Measurements from ENCODE around the gene TCEA3. TPM values are rescaled to one million over a fixed set of nuclear protein-coding genes. Genes with fewer than 3 reads are reported as not detected.

The TCEA3 gene
- total and polyA plus RNA-seq, 11 donors, result 21.5 to 87.3 (median 55.9) TPM

DNA sequence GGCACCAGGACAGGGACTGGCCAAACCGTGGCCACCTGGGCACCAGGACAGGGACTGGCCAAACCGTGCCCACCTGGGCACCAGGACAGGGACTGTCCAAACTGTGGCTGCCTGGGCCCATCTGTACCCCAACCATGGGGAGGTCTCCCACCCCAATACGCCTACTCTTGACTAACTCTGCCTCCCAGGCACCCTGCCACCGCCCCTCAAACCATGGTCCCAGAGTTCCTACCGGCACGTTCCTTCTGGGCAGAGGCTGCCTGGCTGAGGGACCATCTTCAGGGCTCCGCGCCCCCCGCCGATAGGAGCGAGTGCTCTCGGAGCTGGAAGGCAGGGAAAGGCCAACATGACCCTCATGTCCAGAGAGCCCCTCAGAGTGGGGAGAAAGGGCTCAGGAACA, 6.3 kb upstream of the TCEA3 start:
- Histone ChIP-seq H3K27ac (no peak overlapping the region), H3K27me3 (no peaks in the 10 kb centered on the region), H3K4me1 (no peaks in the 10 kb centered on the region), H3K9me3 (no peaks in the 10 kb centered on the region), H3K36me3 (peaks cover 0 to 71% (median 70%) of the 10 kb centered on the region in 9 donors), H3K4me3 (no peak overlapping the region)
- WGBS, 4 donors, result 95 to 100% (median 96%) methylated on average over 10 to 12 of the region's 12 CpGs
- TF ChIP-seq CTCF (IDR thresholded peaks at IDR 0.05) (no peak), POLR2A (IDR thresholded peaks at IDR 0.05) (no peak)
- ATAC-seq, result no peak
- DNase-seq, result no peak
- intact Hi-C loops (cut with DNase I), result no loop called here

- Histone ChIP-seq H3K9me3 (no peaks in the 10 kb centered on the region), H3K4me3 (no peak overlapping the region), H3K27me3 (peaks cover 0 to 15% (median 0%) of the 10 kb centered on the region in 9 donors), H3K27ac (no peak overlapping the region), H3K4me1 (peaks cover 0 to 22% (median 13%) of the 10 kb centered on the region in 12 donors), H3K36me3 (peaks cover 0 to 47% (median 45%) of the 10 kb centered on the region in 9 donors)
- DNase-seq, result no peak
- ATAC-seq, result no peak
- intact Hi-C loops (cut with DNase I), result loop anchor here in 1 of 10 donors (5.0 kb wide), 1 partner anchor 39 kb away; no protein-coding TSS in a partner anchor
- TF ChIP-seq CTCF (IDR thresholded peaks at IDR 0.05), result no peak
- no peak for TF ChIP-seq POLR2A (IDR thresholded peaks at IDR 0.05)
- 77 to 89% (median 81%) methylated on average over 2 of the region's 2 CpGs for WGBS, 4 donors
These were observed 3.8 kb upstream of the TCEA3 start for GRCh38 chr1:23428136-23428905.

DNA sequence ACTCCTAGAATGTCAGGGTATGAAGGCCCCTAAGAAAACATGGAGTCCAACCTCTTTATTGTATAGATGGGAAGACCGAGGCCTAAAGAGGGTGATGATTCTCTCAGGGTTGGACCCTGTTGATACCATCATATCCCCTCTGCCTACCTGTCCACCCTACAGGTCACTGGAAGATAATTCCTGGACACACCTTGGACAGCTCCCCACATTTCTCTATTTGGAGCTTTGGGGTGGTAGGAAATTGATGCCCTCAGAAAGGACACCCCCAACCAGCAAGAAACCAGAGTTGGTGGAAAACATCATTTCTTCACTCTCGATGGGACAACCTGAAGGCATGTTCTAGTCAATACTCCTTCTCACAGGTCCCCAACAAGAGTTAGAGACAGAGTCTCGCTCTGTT, 3.0 kb upstream of the TCEA3 start:
- Histone ChIP-seq H3K27ac (no peak overlapping the region), H3K9me3 (no peaks in the 10 kb centered on the region), H3K27me3 (peaks cover 0 to 16% (median 0%) of the 10 kb centered on the region in 9 donors), H3K4me1 (peaks cover 0 to 30% (median 19%) of the 10 kb centered on the region in 12 donors), H3K36me3 (peaks cover 0 to 39% (median 37%) of the 10 kb centered on the region in 9 donors), H3K4me3 (no peak overlapping the region)
- TF ChIP-seq POLR2A (IDR thresholded peaks at IDR 0.05), result no peak
- no peak for TF ChIP-seq CTCF (IDR thresholded peaks at IDR 0.05)
- intact Hi-C loops (cut with DNase I), result loop anchor here in 1 of 10 donors (5.0 kb wide), 1 partner anchor 40 kb away; no protein-coding TSS in a partner anchor
- ATAC-seq, result no peak
- DNase-seq, result no peak
- 96 to 100% (median 98%) methylated on average over 3 of the region's 3 CpGs for WGBS, 4 donors

- ATAC-seq (no peak), DNase-seq (no peak)
- intact Hi-C loops (cut with DNase I), result loop anchor here in 1 of 10 donors (5.0 kb wide), 1 partner anchor 40 kb away; no protein-coding TSS in a partner anchor
- 48 to 89% (median 67%) methylated on average over 2 of the region's 2 CpGs for WGBS, 4 donors
- Histone ChIP-seq H3K36me3 (peaks cover 0 to 32% (median 30%) of the 10 kb centered on the region in 9 donors), H3K27ac (no peak overlapping the region), H3K4me3 (no peak overlapping the region), H3K4me1 (peaks cover 0 to 37% (median 26%) of the 10 kb centered on the region in 12 donors), H3K9me3 (no peaks in the 10 kb centered on the region), H3K27me3 (peaks cover 0 to 16% (median 0%) of the 10 kb centered on the region in 9 donors)
- no peak for TF ChIP-seq POLR2A (IDR thresholded peaks at IDR 0.05)
- no peak for TF ChIP-seq CTCF (IDR thresholded peaks at IDR 0.05)
These were observed 2.3 kb upstream of the TCEA3 start for GRCh38 chr1:23426828-23427227.
